HUES64 (cell line): ENCODE results near the gene INPP5J.

ENCODE experiments used
- H3K27ac ChIP-seq: 2 replicates; pipeline ENCODE4 v1.7.0; 2013; ENCODE audit warnings: low read depth, low read length, inconsistent platforms
- H3K27me3 ChIP-seq: 2 replicates; pipeline ENCODE4 v1.6.1; 2013; ENCODE audit warnings: mild to moderate bottlenecking, low read length; ENCODE audit not compliant: insufficient read depth
- H3K36me3 ChIP-seq: 2 replicates; pipeline ENCODE4 v1.6.1; 2013; ENCODE audit warnings: mild to moderate bottlenecking, low read length; ENCODE audit not compliant: insufficient read depth
- H3K4me1 ChIP-seq: 2 replicates; pipeline ENCODE4 v1.6.1; 2013; ENCODE audit warnings: mild to moderate bottlenecking, low read length, moderate library complexity; ENCODE audit not compliant: insufficient read depth
- H3K4me3 ChIP-seq: 2 replicates; pipeline ENCODE4 v1.5.1; 2013; ENCODE audit warnings: mild to moderate bottlenecking, low read length, moderate library complexity
- H3K9ac ChIP-seq: 2 replicates; pipeline ENCODE4 v1.6.1; 2013; ENCODE audit warnings: mild to moderate bottlenecking, low read depth, low read length
- H3K9me3 ChIP-seq: 2 replicates; pipeline ENCODE4 v1.6.1; 2013; ENCODE audit warnings: low read depth, low read length; ENCODE audit not compliant: insufficient read depth
- WGBS: fragments of 150-250, 120-280 bp; methylation state at CpG from one replicate; pipeline ENCODE4 v1.1.7; 2013; ENCODE audit warnings: missing lambda C conversion rate; 5-methylcytosine and 5-hydroxymethylcytosine counted together

Gene INPP5J

GRCh38 chr22:31082606-31083376 is 40.0 kb upstream of the INPP5J start:
- peaks cover 30% of the 10 kb centered on the region for H3K4me1 ChIP-seq
- no peak overlapping the region for H3K4me3 ChIP-seq
- no peaks in the 10 kb centered on the region for H3K27me3 ChIP-seq
- H3K36me3 ChIP-seq, result no peaks in the 10 kb centered on the region
- 92% methylated on average over 11 of the region's 11 CpGs for WGBS
- no peak overlapping the region for H3K9ac ChIP-seq
- H3K27ac ChIP-seq, result no peak overlapping the region
- H3K9me3 ChIP-seq, result no peaks in the 10 kb centered on the region

GRCh38 chr22:31083377-31083768 is 39.4 kb upstream of the INPP5J start:
- Histone ChIP-seq H3K27me3 (no peaks in the 10 kb centered on the region), H3K36me3 (no peaks in the 10 kb centered on the region), H3K4me1 (peaks cover 30% of the 10 kb centered on the region), H3K9ac (no peak overlapping the region), H3K4me3 (peak overlapping the region; percentile 80), H3K9me3 (no peaks in the 10 kb centered on the region), H3K27ac (no peak overlapping the region)
- WGBS, result 96% methylated on average over 3 of the region's 3 CpGs

- Histone ChIP-seq H3K9me3 (no peaks in the 10 kb centered on the region), H3K4me3 (peak overlapping the region; percentile 80), H3K27me3 (no peaks in the 10 kb centered on the region), H3K9ac (peak overlapping the region; percentile 95), H3K4me1 (peaks cover 30% of the 10 kb centered on the region), H3K36me3 (no peaks in the 10 kb centered on the region), H3K27ac (peak overlapping the region; percentile 97)
- WGBS, result 24% methylated on average over 18 of the region's 18 CpGs
Measured at GRCh38 chr22:31083923-31084810, 38.6 kb upstream of the INPP5J start.

- Histone ChIP-seq H3K4me3 (peak overlapping the region; percentile 80), H3K27me3 (no peaks in the 10 kb centered on the region), H3K27ac (peak overlapping the region; percentile 97), H3K4me1 (peaks cover 30% of the 10 kb centered on the region), H3K9ac (peak overlapping the region; percentile 95), H3K36me3 (no peaks in the 10 kb centered on the region), H3K9me3 (no peaks in the 10 kb centered on the region)
- under 1% methylated on average over 69 of the region's 69 CpGs for WGBS
Measured at GRCh38 chr22:31084811-31085492, 37.8 kb upstream of the INPP5J start.

GRCh38 chr22:31085493-31085824 is 37.3 kb upstream of the INPP5J start:
- WGBS, result 12% methylated on average over 13 of the region's 13 CpGs
- H3K9me3 ChIP-seq, result no peaks in the 10 kb centered on the region
- H3K27ac ChIP-seq, result peak overlapping the region; percentile 97
- no peaks in the 10 kb centered on the region for H3K27me3 ChIP-seq
- no peaks in the 10 kb centered on the region for H3K36me3 ChIP-seq
- H3K9ac ChIP-seq, result peak overlapping the region; percentile 95
- H3K4me3 ChIP-seq, result peak overlapping the region; percentile 80
- peaks cover 29% of the 10 kb centered on the region for H3K4me1 ChIP-seq

- H3K36me3 ChIP-seq, result no peaks in the 10 kb centered on the region
- no peaks in the 10 kb centered on the region for H3K27me3 ChIP-seq
- H3K4me1 ChIP-seq, result peaks cover 27% of the 10 kb centered on the region
- peak overlapping the region; percentile 80 for H3K4me3 ChIP-seq
- peak overlapping the region; percentile 95 for H3K9ac ChIP-seq
- H3K9me3 ChIP-seq, result no peaks in the 10 kb centered on the region
- WGBS, result 92% methylated on average over 3 of the region's 3 CpGs
- H3K27ac ChIP-seq, result peak overlapping the region; percentile 97
Measured at GRCh38 chr22:31085928-31086327, 36.8 kb upstream of the INPP5J start.

- Histone ChIP-seq H3K4me3 (no peak overlapping the region), H3K27me3 (no peaks in the 10 kb centered on the region), H3K36me3 (peaks cover 7% of the 10 kb centered on the region; the same call in 1 of the 2 replicates), H3K9me3 (no peaks in the 10 kb centered on the region), H3K27ac (no peak overlapping the region), H3K9ac (no peak overlapping the region), H3K4me1 (peaks cover 22% of the 10 kb centered on the region)
- 91% methylated on average over 8 of the region's 8 CpGs for WGBS
Measured at GRCh38 chr22:31086703-31087330, 35.9 kb upstream of the INPP5J start.

GRCh38 chr22:31087744-31088215 is 35.0 kb upstream of the INPP5J start:
- 94% methylated on average over 21 of the region's 21 CpGs for WGBS
- Histone ChIP-seq H3K4me3 (no peak overlapping the region), H3K27ac (no peak overlapping the region), H3K4me1 (peaks cover 14% of the 10 kb centered on the region; the same call in 1 of the 2 replicates), H3K36me3 (peaks cover 7% of the 10 kb centered on the region; the same call in 1 of the 2 replicates), H3K27me3 (no peaks in the 10 kb centered on the region), H3K9me3 (no peaks in the 10 kb centered on the region), H3K9ac (no peak overlapping the region)

GRCh38 chr22:31088233-31088986 is 34.4 kb upstream of the INPP5J start:
- Histone ChIP-seq H3K4me1 (peaks cover 10% of the 10 kb centered on the region; the same call in 1 of the 2 replicates), H3K36me3 (peaks cover 7% of the 10 kb centered on the region; the same call in 1 of the 2 replicates), H3K9ac (no peak overlapping the region), H3K9me3 (no peaks in the 10 kb centered on the region), H3K27ac (no peak overlapping the region), H3K4me3 (no peak overlapping the region), H3K27me3 (no peaks in the 10 kb centered on the region)
- WGBS, result 95% methylated on average over 26 of the region's 26 CpGs
